Naive thymus-derived CD8-positive, alpha-beta T cell (primary cell): ENCODE data around the gene SERPINB6. TPM values are rescaled to one million over a fixed set of nuclear protein-coding genes. Genes with fewer than 3 reads are reported as not detected.
"Not testable (repeated sequence)": the region's sequence is repeated elsewhere in the genome, so short reads cannot be mapped to it uniquely, and the experiment has no call there.

Source experiments
- ATAC-seq, 2 donors: fragments of 150-1000 bp; cut with Tn5 transposase in 1 of 2; sonication (Bioruptor Pico), chemical (Tn5 transposase) in 1 of 2; 1 replicate in 1 of 2; 2 replicates in 1 of 2; pipeline ENCODE4 v1.10.0; 2021; ENCODE audit warnings: mild to moderate bottlenecking in 2 of 2, moderate library complexity in 2 of 2
- POLR2A ChIA-PET: fragments of 350-600 bp; sonication (Branson Sonifier 250); formaldehyde crosslinking; loops from one replicate; lab custom pipeline; 2021; ENCODE audit warnings: antibody characterized with exemption; lab: Charles Lee
- DNase-seq, 10 donors: peaks; one replicate each; pipeline versions ENCODE4 v3.0.0 to v3.0.0-alpha.2; 2020 to 2022
- H3K27ac Mint-ChIP-seq, 10 donors: one replicate each; pipeline ENCODE4 v1.8.0; 2020 to 2022; ENCODE audit warnings: mild to moderate bottlenecking in 10 of 10, mixed read lengths in 10 of 10, moderate library complexity in 4 of 10, inconsistent platforms in 1 of 10
- H3K27me3 Mint-ChIP-seq, 5 donors: one replicate each; pipeline ENCODE4 v1.8.0; 2021 to 2022; ENCODE audit warnings: mixed read lengths in 5 of 5
- H3K36me3 Mint-ChIP-seq, 3 donors: one replicate each; pipeline ENCODE4 v1.8.0; 2020 to 2022; ENCODE audit warnings: mixed read lengths in 3 of 3, mild to moderate bottlenecking in 2 of 3, inconsistent platforms in 1 of 3
- H3K4me1 Mint-ChIP-seq, 4 donors: one replicate each; pipeline ENCODE4 v1.8.0; 2021 to 2022; ENCODE audit warnings: mixed read lengths in 4 of 4
- H3K4me3 Mint-ChIP-seq, 10 donors: one replicate each; pipeline ENCODE4 v1.8.0; 2020 to 2022; ENCODE audit warnings: mild to moderate bottlenecking in 10 of 10, mixed read lengths in 10 of 10, moderate library complexity in 6 of 10, inconsistent platforms in 1 of 10
- H3K9me3 Mint-ChIP-seq, 9 donors: one replicate each; pipeline ENCODE4 v1.8.0; 2020 to 2022; ENCODE audit warnings: mixed read lengths in 9 of 9, mild to moderate bottlenecking in 3 of 9, inconsistent platforms in 1 of 9, moderate library complexity in 1 of 9
- polyA plus RNA-seq, 3 donors: library from polyadenylated mRNA; unstranded; fragments of 300-500 nt; fragmentation: Illumina TruSeq; gene quantifications; one replicate each; pipeline ENCODE4 v1.2.3, GENCODE V29; 2021
- total RNA-seq, 8 experiments: library from RNA in 2 of 8; stranded (reverse) in 2 of 8; gene quantifications; one replicate each; pipeline ENCODE4 v1.2.3 and lab custom pipeline; 2021 to 2026

Gene SERPINB6
- total and polyA plus RNA-seq, 5 experiments from 2014 or later = 125 to 152 (median 134) TPM

GRCh38 chr6:2972685-2973084 lies 1.3 kb upstream of the SERPINB6 start:
- Mint-ChIP-seq H3K27ac (peak overlapping the region in 8 of 10 donors; percentile 55 to 97 (median 94)), H3K27me3 (peaks cover 0 to 11% (median 0%) of the 10 kb centered on the region in 5 donors), H3K4me1 (peaks cover 16 to 49% (median 36%) of the 10 kb centered on the region in 4 donors), H3K4me3 (peak overlapping the region; percentile 84 to 94 (median 90))
- ATAC-seq, H3K36me3 Mint-ChIP-seq, H3K9me3 Mint-ChIP-seq, DNase-seq: not testable (repeated sequence)
- POLR2A ChIA-PET = interaction anchor here (0.7 to 5.7 kb wide), 16 partner anchors 7 to 497 kb away, joined by 3 to 112 read pairs (median 9); partner anchors contain the start of genes RIPK1, SERPINB1 and SERPINB9

GRCh38 chr6:2972219-2972487 lies 786 bp upstream of the SERPINB6 start:
- Mint-ChIP-seq H3K27me3 (peaks cover 0 to 11% (median 0%) of the 10 kb centered on the region in 5 donors), H3K4me1 (peaks cover 20 to 54% (median 40%) of the 10 kb centered on the region in 4 donors), H3K27ac (peak overlapping the region; percentile 87 to 97 (median 94)), H3K4me3 (peak overlapping the region; percentile 84 to 94 (median 90))
- not testable (repeated sequence) for DNase-seq, H3K9me3 Mint-ChIP-seq, H3K36me3 Mint-ChIP-seq, ATAC-seq
- POLR2A ChIA-PET = interaction anchor here (0.7 to 5.7 kb wide), 19 partner anchors 8 to 206 kb away, joined by 3 to 112 read pairs (median 9); partner anchors contain the start of genes RIPK1, SERPINB1 and SERPINB9

DNA sequence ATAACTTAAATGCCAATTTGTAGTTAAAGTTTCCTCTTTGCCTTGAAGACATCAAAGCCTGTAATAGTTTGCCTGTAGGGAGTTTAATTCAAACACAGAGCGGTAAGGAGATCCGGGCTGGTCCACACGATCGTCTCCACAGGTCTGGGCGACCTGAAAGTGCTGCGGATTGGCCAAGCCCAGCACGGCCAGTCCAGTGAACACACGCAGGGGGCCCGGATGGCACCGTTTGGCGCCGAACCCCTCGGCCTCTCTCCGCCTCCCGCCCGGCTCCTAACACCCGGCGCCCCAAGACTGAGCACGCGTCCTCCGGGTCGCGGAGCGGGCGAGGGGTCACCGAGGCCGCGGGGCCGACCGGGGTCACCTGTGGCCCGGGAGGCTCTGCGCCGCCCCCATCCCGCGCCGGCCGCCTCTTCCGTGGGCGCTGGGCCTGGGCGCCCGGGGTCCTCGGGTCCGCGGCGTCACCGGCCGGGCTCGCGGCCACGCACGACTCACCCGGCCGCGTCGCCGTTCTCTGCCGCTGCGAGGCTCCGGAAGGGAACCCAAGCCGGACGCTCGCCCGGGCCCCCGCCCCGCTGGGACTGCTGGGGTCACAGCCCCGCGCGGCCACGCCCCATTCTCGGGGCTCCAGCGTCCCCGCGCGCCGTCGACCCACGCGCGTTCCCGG lies 481 bp downstream of the SERPINB6 start:
- H3K4me1 Mint-ChIP-seq = peaks cover 26 to 67% (median 49%) of the 10 kb centered on the region in 4 donors
- H3K27me3 Mint-ChIP-seq = peaks cover 0 to 7% (median 0%) of the 10 kb centered on the region in 5 donors
- no peaks in the 10 kb centered on the region for H3K36me3 Mint-ChIP-seq
- peak overlapping the region; percentile 73 to 97 (median 92) for H3K27ac Mint-ChIP-seq
- H3K9me3 Mint-ChIP-seq = no peaks in the 10 kb centered on the region
- ATAC-seq = peak; percentile 66 to 72
- peak overlapping the region; percentile 84 to 94 (median 92) for H3K4me3 Mint-ChIP-seq
- DNase-seq = peak in 9 of 10 donors; percentile 14 to 76 (median 46)
- POLR2A ChIA-PET = interaction anchor here (0.8 to 5.7 kb wide), 19 partner anchors 12 to 205 kb away, joined by 3 to 112 read pairs (median 9); partner anchors contain the start of genes RIPK1, SERPINB1 and WRNIP1

DNA sequence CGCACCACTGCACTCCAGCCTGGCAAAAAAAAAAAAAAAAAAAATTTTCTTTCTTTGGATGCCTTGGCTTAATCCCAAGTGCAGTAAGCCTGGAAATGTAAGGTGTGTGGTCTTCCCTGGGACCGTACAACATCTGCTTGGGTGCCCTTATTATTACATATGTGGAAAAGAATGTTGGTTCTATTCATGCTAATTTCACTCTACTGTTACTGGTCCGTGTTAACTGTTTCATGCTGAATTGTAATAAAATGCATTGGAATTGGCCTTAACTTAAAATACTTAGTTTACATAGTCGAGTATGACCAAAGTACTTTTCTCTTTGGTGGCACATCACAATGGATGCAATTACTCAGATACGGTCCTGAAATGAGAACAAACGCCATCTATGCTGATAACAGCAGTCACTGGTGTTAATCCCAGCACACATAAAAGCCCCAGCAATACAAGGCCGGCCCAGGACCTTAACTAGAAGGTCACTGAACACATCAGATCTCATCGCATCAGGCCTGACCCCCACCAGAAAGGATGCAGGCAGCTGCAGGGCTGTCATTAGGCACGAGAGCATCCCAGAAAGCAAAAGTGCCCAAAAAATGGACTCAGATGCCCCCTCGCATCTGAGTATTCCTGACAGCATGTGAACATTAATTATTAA lies 1.2 kb downstream of the SERPINB6 start:
- Mint-ChIP-seq H3K36me3 (no peaks in the 10 kb centered on the region), H3K27me3 (peaks cover 0 to 7% (median 0%) of the 10 kb centered on the region in 5 donors), H3K27ac (peak overlapping the region; percentile 73 to 96 (median 92)), H3K4me3 (peak overlapping the region; percentile 84 to 94 (median 90)), H3K9me3 (no peaks in the 10 kb centered on the region), H3K4me1 (peaks cover 26 to 72% (median 52%) of the 10 kb centered on the region in 4 donors)
- ATAC-seq = no peak
- POLR2A ChIA-PET = interaction anchor here (0.8 to 2.5 kb wide), 4 partner anchors 13 to 33 kb away, joined by 3 to 41 read pairs (median 7); no protein-coding TSS in a partner anchor
- no peak for DNase-seq

DNA sequence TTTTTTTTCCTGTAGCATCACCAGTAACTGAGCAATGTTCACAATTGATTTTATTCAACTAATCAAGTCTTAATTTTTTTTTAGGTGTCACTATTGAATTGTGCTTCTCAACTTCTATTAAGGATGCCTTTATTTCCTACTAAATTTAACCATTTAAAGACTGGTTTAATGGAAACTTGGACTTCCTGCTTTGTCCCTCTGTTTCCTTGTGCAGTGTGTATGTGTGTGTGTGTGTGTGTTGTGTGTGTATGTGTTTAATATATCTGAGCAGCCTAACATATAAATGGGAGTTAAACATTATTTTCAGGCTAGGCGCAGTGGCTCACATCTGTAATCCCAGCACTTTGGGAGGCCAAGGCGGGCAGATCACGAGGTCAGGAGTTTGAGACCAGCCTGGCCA lies 1.8 kb downstream of the SERPINB6 start:
- Mint-ChIP-seq H3K4me1 (peaks cover 26 to 75% (median 52%) of the 10 kb centered on the region in 4 donors), H3K27ac (peak overlapping the region in 9 of 10 donors; percentile 4 to 87 (median 75)), H3K9me3 (no peaks in the 10 kb centered on the region), H3K4me3 (peak overlapping the region; percentile 23 to 84 (median 52)), H3K27me3 (peaks cover 0 to 7% (median 0%) of the 10 kb centered on the region in 5 donors), H3K36me3 (no peaks in the 10 kb centered on the region)
- no peak for DNase-seq
- no peak for ATAC-seq
- POLR2A ChIA-PET = interaction anchor here (0.7 to 1.2 kb wide), 2 partner anchors 11 to 33 kb away, joined by 3 to 4 read pairs; no protein-coding TSS in a partner anchor

DNA sequence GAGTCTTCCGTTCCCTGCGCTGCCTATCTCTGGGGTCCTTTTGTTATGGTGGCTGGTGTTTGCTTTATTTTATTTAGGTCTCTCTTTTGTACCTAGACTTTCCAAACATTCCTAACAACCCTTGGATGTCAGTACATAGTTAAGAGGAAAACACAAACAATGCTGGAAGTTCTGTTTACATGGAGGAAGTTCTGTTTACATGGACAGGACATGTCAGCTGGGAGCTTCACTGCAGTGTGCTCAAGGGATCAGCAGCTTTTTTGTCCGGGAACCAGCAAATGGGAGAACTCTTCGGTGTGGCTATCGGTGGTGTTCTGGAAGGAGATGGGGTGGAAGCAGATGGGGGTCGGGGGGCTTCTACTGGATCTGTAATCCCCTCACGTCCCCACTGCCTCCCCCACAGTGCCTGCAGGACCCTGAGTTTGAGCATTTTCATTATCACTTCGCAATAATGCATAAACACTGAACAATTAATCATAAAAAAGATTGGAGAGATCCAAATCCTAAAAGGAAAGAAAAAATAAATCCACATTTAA lies 2.7 kb downstream of the SERPINB6 start:
- Mint-ChIP-seq H3K27ac (peak overlapping the region in 9 of 10 donors; percentile 23 to 87 (median 75)), H3K9me3 (no peaks in the 10 kb centered on the region), H3K4me3 (peak overlapping the region in 5 of 10 donors; percentile 5 to 54 (median 11)), H3K4me1 (peaks cover 27 to 72% (median 48%) of the 10 kb centered on the region in 4 donors), H3K36me3 (no peaks in the 10 kb centered on the region), H3K27me3 (peaks cover 0 to 7% (median 0%) of the 10 kb centered on the region in 5 donors)
- POLR2A ChIA-PET = interaction anchor here (0.7 to 1.2 kb wide), 3 partner anchors 10 to 32 kb away, joined by 3 to 4 read pairs (median 3); no protein-coding TSS in a partner anchor
- ATAC-seq (no peak), DNase-seq (no peak)

GRCh38 chr6:2967936-2968335 lies 3.4 kb downstream of the SERPINB6 start:
- H3K27me3 Mint-ChIP-seq = peaks cover 0 to 7% (median 0%) of the 10 kb centered on the region in 5 donors
- H3K27ac Mint-ChIP-seq = peak overlapping the region in 9 of 10 donors; percentile 10 to 87 (median 50)
- peak overlapping the region in 1 of 10 donors; percentile 18 for H3K4me3 Mint-ChIP-seq
- POLR2A ChIA-PET = interaction anchor here (0.9 to 3.0 kb wide), 2 partner anchors 25 to 27 kb away, joined by 4 to 16 read pairs; no protein-coding TSS in a partner anchor
- DNase-seq = no peak
- H3K36me3 Mint-ChIP-seq = no peaks in the 10 kb centered on the region
- no peak for ATAC-seq
- H3K9me3 Mint-ChIP-seq = no peaks in the 10 kb centered on the region
- peaks cover 29 to 74% (median 47%) of the 10 kb centered on the region in 4 donors for H3K4me1 Mint-ChIP-seq

DNA sequence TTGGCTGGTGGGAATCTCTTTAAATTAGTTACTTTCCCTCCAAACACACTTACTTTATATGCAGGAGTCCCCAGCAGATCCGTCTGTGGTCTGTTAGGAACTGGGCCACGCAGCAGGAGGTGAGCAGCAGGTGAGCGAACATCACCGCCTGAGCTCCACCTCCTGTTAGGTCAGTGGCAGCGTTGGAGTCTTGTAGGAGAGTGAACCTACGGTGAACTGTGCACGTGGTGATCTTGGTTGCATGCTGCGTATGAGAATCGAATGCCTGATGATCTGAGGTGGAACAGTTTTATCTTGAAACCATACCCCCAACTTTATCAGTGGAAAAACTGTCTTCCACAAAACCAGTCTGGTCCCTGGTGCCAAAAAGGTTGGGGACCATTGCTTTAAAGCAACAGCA lies 5.0 kb downstream of the SERPINB6 start:
- H3K27ac Mint-ChIP-seq = peak overlapping the region in 8 of 10 donors; percentile 10 to 91 (median 45)
- H3K36me3 Mint-ChIP-seq = no peaks in the 10 kb centered on the region
- H3K27me3 Mint-ChIP-seq = peaks cover 0 to 1% (median 0%) of the 10 kb centered on the region in 5 donors
- peaks cover 36 to 74% (median 43%) of the 10 kb centered on the region in 4 donors for H3K4me1 Mint-ChIP-seq
- POLR2A ChIA-PET = interaction anchor here (0.7 to 3.0 kb wide), 8 partner anchors 8 to 31 kb away, joined by 3 to 16 read pairs (median 6); no protein-coding TSS in a partner anchor
- DNase-seq (no peak), ATAC-seq (no peak)
- H3K4me3 Mint-ChIP-seq = peak overlapping the region in 1 of 10 donors; percentile 12
- no peaks in the 10 kb centered on the region for H3K9me3 Mint-ChIP-seq

GRCh38 chr6:2964793-2965505 lies 6.4 kb downstream of the SERPINB6 start:
- peaks cover 32 to 73% (median 39%) of the 10 kb centered on the region in 4 donors for H3K4me1 Mint-ChIP-seq
- no peak for DNase-seq
- peaks cover 0 to 1% (median 0%) of the 10 kb centered on the region in 5 donors for H3K27me3 Mint-ChIP-seq

DNA sequence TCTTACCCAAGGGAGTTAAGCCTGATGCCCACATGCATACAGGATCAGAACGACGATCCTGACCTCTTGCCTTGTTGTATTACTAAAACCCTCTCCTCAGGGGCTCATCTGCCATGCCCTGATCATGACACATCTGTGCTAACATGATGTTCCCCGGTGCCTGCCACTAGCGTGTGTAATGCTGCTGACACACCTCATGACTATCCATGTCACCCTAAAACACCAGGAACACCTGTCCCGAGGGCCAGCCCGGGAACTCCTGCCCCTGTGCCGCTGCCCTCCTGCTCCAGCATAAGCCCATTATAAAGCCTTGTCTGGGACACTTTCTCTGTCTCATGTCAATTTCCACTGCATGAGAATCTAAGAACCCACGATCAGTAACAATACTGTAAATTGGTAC lies 7.6 kb downstream of the SERPINB6 start:
- no peaks in the 10 kb centered on the region for H3K9me3 Mint-ChIP-seq
- no peaks in the 10 kb centered on the region for H3K36me3 Mint-ChIP-seq
- no peak for ATAC-seq
- H3K27me3 Mint-ChIP-seq = peaks cover 0 to 1% (median 0%) of the 10 kb centered on the region in 5 donors
- no peak overlapping the region for H3K4me3 Mint-ChIP-seq
- H3K4me1 Mint-ChIP-seq = peaks cover 32 to 71% (median 40%) of the 10 kb centered on the region in 4 donors
- peak overlapping the region in 3 of 10 donors; percentile 22 to 81 (median 72) for H3K27ac Mint-ChIP-seq
- no peak for DNase-seq
- POLR2A ChIA-PET = interaction anchor here (0.7 kb wide), 1 partner anchor 8 kb away, joined by 6 read pairs; the partner anchor contains the start of gene SERPINB6

More at GRCh38 chr6:2964793-2965505, 6.4 kb downstream of the SERPINB6 start:
- Mint-ChIP-seq H3K27ac (no peak overlapping the region), H3K4me3 (no peak overlapping the region), H3K9me3 (no peaks in the 10 kb centered on the region), H3K36me3 (no peaks in the 10 kb centered on the region)
- POLR2A ChIA-PET = interaction anchor here (1.0 to 3.0 kb wide), 6 partner anchors 9 to 25 kb away, joined by 3 to 16 read pairs (median 6); no protein-coding TSS in a partner anchor
- ATAC-seq = no peak

- Mint-ChIP-seq H3K9me3 (no peaks in the 10 kb centered on the region), H3K4me1 (peaks cover 26 to 71% (median 44%) of the 10 kb centered on the region in 4 donors), H3K27me3 (peaks cover 0 to 1% (median 0%) of the 10 kb centered on the region in 5 donors), H3K27ac (peak overlapping the region in 5 of 10 donors; percentile 24 to 72 (median 37)), H3K4me3 (no peak overlapping the region), H3K36me3 (no peaks in the 10 kb centered on the region)
- POLR2A ChIA-PET = interaction anchor here (1.3 kb wide), 1 partner anchor 10 kb away, joined by 4 read pairs; no protein-coding TSS in a partner anchor
- DNase-seq (no peak), ATAC-seq (no peak)
These were observed 8.7 kb downstream of the SERPINB6 start for GRCh38 chr6:2962636-2963035.
